ENCODE data around the gene GON7.

DNA sequence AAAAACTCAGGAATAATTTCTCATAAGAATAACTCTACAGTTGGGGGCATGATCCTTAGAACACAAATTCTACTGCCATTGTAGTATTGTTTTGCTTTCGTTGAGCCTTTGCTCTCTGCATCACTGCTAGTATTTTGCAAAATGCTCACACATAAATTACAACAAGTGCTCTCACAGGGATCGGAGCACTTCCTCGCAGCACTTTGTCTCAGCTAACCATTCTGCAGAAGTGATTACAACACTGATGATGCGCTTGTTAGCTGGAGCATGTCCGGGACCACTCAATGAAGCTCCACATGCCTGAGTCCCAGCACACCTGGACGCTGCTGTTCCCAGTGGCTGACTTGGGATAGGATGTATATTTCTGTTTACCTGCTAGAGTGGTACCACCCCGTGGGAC, 53.7 kb downstream of the GON7 start:
- TF ChIP-seq, protein P1, sequence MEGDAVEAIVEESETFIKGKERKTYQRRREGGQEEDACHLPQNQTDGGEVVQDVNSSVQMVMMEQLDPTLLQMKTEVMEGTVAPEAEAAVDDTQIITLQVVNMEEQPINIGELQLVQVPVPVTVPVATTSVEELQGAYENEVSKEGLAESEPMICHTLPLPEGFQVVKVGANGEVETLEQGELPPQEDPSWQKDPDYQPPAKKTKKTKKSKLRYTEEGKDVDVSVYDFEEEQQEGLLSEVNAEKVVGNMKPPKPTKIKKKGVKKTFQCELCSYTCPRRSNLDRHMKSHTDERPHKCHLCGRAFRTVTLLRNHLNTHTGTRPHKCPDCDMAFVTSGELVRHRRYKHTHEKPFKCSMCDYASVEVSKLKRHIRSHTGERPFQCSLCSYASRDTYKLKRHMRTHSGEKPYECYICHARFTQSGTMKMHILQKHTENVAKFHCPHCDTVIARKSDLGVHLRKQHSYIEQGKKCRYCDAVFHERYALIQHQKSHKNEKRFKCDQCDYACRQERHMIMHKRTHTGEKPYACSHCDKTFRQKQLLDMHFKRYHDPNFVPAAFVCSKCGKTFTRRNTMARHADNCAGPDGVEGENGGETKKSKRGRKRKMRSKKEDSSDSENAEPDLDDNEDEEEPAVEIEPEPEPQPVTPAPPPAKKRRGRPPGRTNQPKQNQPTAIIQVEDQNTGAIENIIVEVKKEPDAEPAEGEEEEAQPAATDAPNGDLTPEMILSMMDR (IDR thresholded peaks at IDR 0.05): no peak
- TF ChIP-seq POLR2A (IDR thresholded peaks at IDR 0.05) (no peak), EP300 (IDR thresholded peaks at IDR 0.05) (no peak)

Measured in suprapubic skin (tissue), 3 donors.